Peyer's patch (tissue), 4 donors: Measurements from ENCODE around the gene SCUBE1. TPM values are rescaled to one million over a fixed set of nuclear protein-coding genes. Genes with fewer than 3 reads are reported as not detected.

Source experiments
- DNase-seq, 3 donors: peaks; one replicate each; pipeline ENCODE4 v3.0.0-alpha.2; 2017 to 2019
- H3K27ac ChIP-seq, 4 donors: fragments of 200-600 bp; sonication (generic); one replicate each; pipeline ENCODE4 v1.5.1; 2016 to 2019
- H3K27me3 ChIP-seq, 2 donors: fragments of 200-600 bp; sonication (generic); one replicate each; pipeline ENCODE4 v1.5.1; 2019
- H3K36me3 ChIP-seq, 3 donors: fragments of 200-600 bp; sonication (generic); one replicate each; pipeline ENCODE4 v1.5.1; 2016 to 2019
- H3K4me1 ChIP-seq, 4 donors: fragments of 200-600 bp; sonication (generic); one replicate each; pipeline ENCODE4 v1.5.1; 2016 to 2019
- H3K4me3 ChIP-seq, 4 donors: fragments of 200-600 bp; sonication (generic); 1 replicate in 3 of 4; 2 replicates in 1 of 4; pipeline ENCODE4 v1.5.1; 2016 to 2019; ENCODE audit warnings: mild to moderate bottlenecking in 1 of 4
- H3K9me3 ChIP-seq, 4 donors: fragments of 200-600 bp; sonication (generic); one replicate each; pipeline ENCODE4 v1.5.1; 2016 to 2019; ENCODE audit warnings: mild to moderate bottlenecking in 1 of 4
- CTCF ChIP-seq, 6 experiments: fragments of 450-650 bp in 4 of 6; fragments of 200-600 bp in 2 of 6; sonication (generic) in 1 of 6; IDR thresholded peaks; one replicate each; pipeline ENCODE4 v1.5.1; 2017 to 2019; ENCODE audit warnings: antibody characterized with exemption in 6 of 6, mild to moderate bottlenecking in 3 of 6, moderate library complexity in 1 of 6
- POLR2A ChIP-seq, 2 donors: fragments of 450-650 bp; IDR thresholded peaks; one replicate each; pipeline ENCODE4 v1.5.1; 2017; ENCODE audit warnings: antibody characterized with exemption in 2 of 2, mild to moderate bottlenecking in 2 of 2, moderate library complexity in 2 of 2
- total RNA-seq, 4 donors: library from RNA; depleted of rRNA; stranded (reverse); fragments of >200 nt; gene quantifications; one replicate each; pipeline ENCODE4 v1.1.0, GENCODE V29; 2016

SCUBE1 gene
- total RNA-seq, 4 donors from 2014 or later = 1.6 to 47.9 (median 7.9) TPM

GRCh38 chr22:43260331-43261231 is 82.6 kb downstream of the SCUBE1 start:
- DNase-seq = no peak
- H3K4me3 ChIP-seq = no peak overlapping the region
- H3K4me1 ChIP-seq = peaks cover 0 to 18% (median 6%) of the 10 kb centered on the region in 4 donors
- TF ChIP-seq POLR2A (IDR thresholded peaks at IDR 0.05) (no peak), CTCF (IDR thresholded peaks at IDR 0.05) (no peak)
- H3K9me3 ChIP-seq = no peaks in the 10 kb centered on the region
- H3K27me3 ChIP-seq = no peaks in the 10 kb centered on the region
- no peak overlapping the region for H3K27ac ChIP-seq
- H3K36me3 ChIP-seq = no peaks in the 10 kb centered on the region

- no peak for DNase-seq
- Histone ChIP-seq H3K36me3 (no peaks in the 10 kb centered on the region), H3K27ac (no peak overlapping the region), H3K4me1 (no peaks in the 10 kb centered on the region), H3K27me3 (no peaks in the 10 kb centered on the region), H3K4me3 (no peak overlapping the region), H3K9me3 (no peaks in the 10 kb centered on the region)
- TF ChIP-seq POLR2A (IDR thresholded peaks at IDR 0.05) = no peak
- TF ChIP-seq CTCF (IDR thresholded peaks at IDR 0.05) = no peak
Observed at GRCh38 chr22:43257961-43258360, 85.2 kb downstream of the SCUBE1 start.

GRCh38 chr22:43257549-43257948 is 85.6 kb downstream of the SCUBE1 start:
- Histone ChIP-seq H3K27ac (peak overlapping the region in 1 of 4 donors; percentile 4), H3K9me3 (no peaks in the 10 kb centered on the region), H3K27me3 (no peaks in the 10 kb centered on the region), H3K36me3 (no peaks in the 10 kb centered on the region), H3K4me1 (no peaks in the 10 kb centered on the region), H3K4me3 (no peak overlapping the region)
- DNase-seq = no peak
- no peak for TF ChIP-seq POLR2A (IDR thresholded peaks at IDR 0.05)
- TF ChIP-seq CTCF (IDR thresholded peaks at IDR 0.05) = no peak

- no peaks in the 10 kb centered on the region for H3K36me3 ChIP-seq
- no peaks in the 10 kb centered on the region for H3K27me3 ChIP-seq
- H3K9me3 ChIP-seq = no peaks in the 10 kb centered on the region
- no peaks in the 10 kb centered on the region for H3K4me1 ChIP-seq
- TF ChIP-seq POLR2A (IDR thresholded peaks at IDR 0.05) (no peak), CTCF (IDR thresholded peaks at IDR 0.05) (no peak)
- no peak overlapping the region for H3K4me3 ChIP-seq
- H3K27ac ChIP-seq = peak overlapping the region in 1 of 4 donors; percentile 4
- DNase-seq = no peak
Observed at GRCh38 chr22:43256976-43257545, 86.1 kb downstream of the SCUBE1 start.

GRCh38 chr22:43256569-43256968 is 86.6 kb downstream of the SCUBE1 start:
- Histone ChIP-seq H3K9me3 (no peaks in the 10 kb centered on the region), H3K27ac (no peak overlapping the region), H3K36me3 (no peaks in the 10 kb centered on the region), H3K4me3 (no peak overlapping the region), H3K27me3 (no peaks in the 10 kb centered on the region), H3K4me1 (no peaks in the 10 kb centered on the region)
- no peak for TF ChIP-seq POLR2A (IDR thresholded peaks at IDR 0.05)
- TF ChIP-seq CTCF (IDR thresholded peaks at IDR 0.05) = no peak
- DNase-seq = no peak
